A673 (cell line): ENCODE measurements around the gene DNAJC13. TPM values are rescaled to one million over a fixed set of nuclear protein-coding genes. Genes with fewer than 3 reads are reported as not detected.

Experiments
- BruUV-seq: library from RNA; stranded (reverse); fragments of 400-500 nt; replicated peaks from 2 replicates; lab custom pipeline; 2021; lab: Mats Ljungman, UMichigan
- CTCF ChIA-PET: fragments of 300-600 bp; sonication (Branson Sonifier 250); formaldehyde crosslinking; loops from one replicate; lab custom pipeline; 2022; ENCODE audit warnings: antibody characterized with exemption; lab: Charles Lee
- POLR2A ChIA-PET: fragments of 300-600 bp; sonication (Branson Sonifier 250); formaldehyde crosslinking; loops from one replicate; lab custom pipeline; 2022; ENCODE audit warnings: antibody characterized with exemption; ENCODE audit not compliant: low non-redundant PET; lab: Charles Lee
- DNase-seq: peaks from one replicate; pipeline ENCODE4 v3.0.0-alpha.2; 2015; ENCODE audit warnings: low spot score
- H3K27ac ChIP-seq: fragments of 200-600 bp; sonication (generic); 2 replicates; pipeline ENCODE4 v1.5.1; 2016; ENCODE audit warnings: mixed run types, low read depth, mild to moderate bottlenecking, mixed read lengths, antibody characterized with exemption, low read length; ENCODE audit not compliant: poor library complexity, severe bottlenecking
- H3K27me3 ChIP-seq: fragments of 200-600 bp; sonication (generic); replicated peaks from 2 replicates; pipeline ENCODE4 v1.6.1; 2017; ENCODE audit warnings: mixed run types, low read depth, mild to moderate bottlenecking, mixed read lengths, antibody characterized with exemption, low read length; ENCODE audit not compliant: insufficient read depth, poor library complexity
- H3K36me3 ChIP-seq: fragments of 200-600 bp; sonication (generic); 2 replicates; pipeline ENCODE4 v1.6.1; 2016; ENCODE audit warnings: mixed run types, mild to moderate bottlenecking, mixed read lengths, antibody characterized with exemption, low read length; ENCODE audit not compliant: insufficient read depth, poor library complexity, severe bottlenecking
- H3K4me1 ChIP-seq: fragments of 200-600 bp; sonication (generic); 2 replicates; pipeline ENCODE4 v1.6.1; 2017; ENCODE audit warnings: mixed run types, mild to moderate bottlenecking, mixed read lengths, antibody characterized with exemption, low read length; ENCODE audit not compliant: insufficient read depth, poor library complexity, severe bottlenecking
- H3K4me3 ChIP-seq: fragments of 200-600 bp; sonication (generic); 2 replicates; pipeline ENCODE4 v1.5.1; 2016; ENCODE audit warnings: low read depth, mixed run types, mild to moderate bottlenecking, mixed read lengths, low read length; ENCODE audit not compliant: poor library complexity, severe bottlenecking
- H3K9me3 ChIP-seq: fragments of 200-600 bp; sonication (generic); 2 replicates; pipeline ENCODE4 v1.6.1; 2016; ENCODE audit warnings: mixed run types, low read depth, mild to moderate bottlenecking, mixed read lengths, antibody characterized with exemption, low read length; ENCODE audit not compliant: poor library complexity, severe bottlenecking
- CTCF ChIP-seq: fragments of 300-800, 200-600 bp; sonication (generic); conservative IDR thresholded peaks from 2 replicates; pipeline ENCODE4 v1.5.1; 2017; ENCODE audit warnings: low read depth, mild to moderate bottlenecking, antibody characterized with exemption, low read length, moderate library complexity, mixed read lengths
- EZH2 ChIP-seq: fragments of 200-600 bp; sonication (generic); IDR thresholded peaks from 2 replicates; pipeline ENCODE4 v1.6.1; 2017; ENCODE audit warnings: borderline replicate concordance, low read depth, mild to moderate bottlenecking, mixed read lengths, antibody characterized with exemption, low read length; ENCODE audit not compliant: poor library complexity, severe bottlenecking
- intact Hi-C: fragments of 100-400 bp; cut with micrococcal nuclease; formaldehyde crosslinking; loops from one replicate; pipeline ENCODE4 v1.10.0; 2022; ENCODE audit not compliant: unreplicated experiment
- total RNA-seq: library from RNA; stranded (reverse); gene quantifications from 2 replicates; pipeline ENCODE4 v1.2.3, GENCODE V29; 2021

The DNAJC13 gene
- total RNA-seq, 1 experiment from 2014 or later = 46.0 TPM

GRCh38 chr3:132509096-132509495 lies 91.8 kb downstream of the DNAJC13 start:
- no peak overlapping the region for H3K4me3 ChIP-seq
- no peak for TF ChIP-seq CTCF
- TF ChIP-seq EZH2 = no peak
- no peak for DNase-seq
- H3K27me3 ChIP-seq = no peaks in the 10 kb centered on the region
- H3K4me1 ChIP-seq = no peaks in the 10 kb centered on the region
- ChIA-PET CTCF (no interaction called here), POLR2A (no interaction called here)
- peaks cover 53% of the 10 kb centered on the region for H3K36me3 ChIP-seq
- H3K9me3 ChIP-seq = no peaks in the 10 kb centered on the region
- BruUV-seq = no TSS peak
- intact Hi-C loops = no loop called here
- no peak overlapping the region for H3K27ac ChIP-seq

DNA sequence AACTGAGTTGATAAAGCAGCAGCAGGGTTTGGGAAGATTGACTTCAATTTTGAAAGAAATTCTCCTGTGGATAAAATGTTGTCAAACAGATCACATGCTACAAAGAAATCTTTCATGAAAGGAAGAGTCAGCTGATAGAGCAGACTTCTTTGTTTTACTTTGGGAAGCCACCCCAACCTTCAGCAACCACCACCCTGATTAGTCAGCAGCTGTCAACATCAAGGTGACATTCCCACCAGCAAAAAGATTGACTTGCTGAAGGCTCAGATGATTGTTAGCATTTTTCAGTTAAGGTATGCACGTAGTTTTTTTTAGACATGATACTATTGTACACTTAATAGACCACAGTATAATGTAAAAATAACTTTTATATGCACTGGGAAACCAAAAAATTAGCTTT lies 92.2 kb downstream of the DNAJC13 start:
- H3K36me3 ChIP-seq = peaks cover 52% of the 10 kb centered on the region
- no peaks in the 10 kb centered on the region for H3K4me1 ChIP-seq
- H3K27ac ChIP-seq = no peak overlapping the region
- intact Hi-C loops = no loop called here
- POLR2A ChIA-PET = no interaction called here
- no peaks in the 10 kb centered on the region for H3K27me3 ChIP-seq
- DNase-seq = no peak
- TF ChIP-seq CTCF (no peak), EZH2 (no peak)
- CTCF ChIA-PET = no interaction called here
- no peaks in the 10 kb centered on the region for H3K9me3 ChIP-seq
- H3K4me3 ChIP-seq = no peak overlapping the region
- no TSS peak for BruUV-seq

GRCh38 chr3:132513057-132513456 lies 95.8 kb downstream of the DNAJC13 start:
- BruUV-seq = no TSS peak
- ChIA-PET POLR2A (no interaction called here), CTCF (no interaction called here)
- Histone ChIP-seq H3K9me3 (no peaks in the 10 kb centered on the region), H3K4me3 (no peak overlapping the region), H3K27me3 (no peaks in the 10 kb centered on the region), H3K36me3 (peaks cover 53% of the 10 kb centered on the region), H3K4me1 (no peaks in the 10 kb centered on the region), H3K27ac (no peak overlapping the region)
- intact Hi-C loops = no loop called here
- no peak for DNase-seq
- TF ChIP-seq EZH2 (no peak), CTCF (no peak)
